Neural cell (in vitro differentiated cells): ENCODE results near the gene CNTNAP2. TPM values are rescaled to one million over a fixed set of nuclear protein-coding genes. Genes with fewer than 3 reads are reported as not detected.

Experiments used
- H2AFZ ChIP-seq: fragments of 200-600, 300-800 bp; sonication (generic), shearing (Covaris generic); 2 replicates; pipeline ENCODE4 v1.6.0; 2014; ENCODE audit warnings: low read depth, mild to moderate bottlenecking, antibody characterized with exemption, low read length, moderate library complexity
- H3F3A ChIP-seq: fragments of 200-600 bp; shearing (Covaris generic); 2 replicates; pipeline ENCODE4 v1.6.1; 2016; ENCODE audit warnings: mild to moderate bottlenecking, moderate library complexity, mixed read lengths, antibody characterized with exemption, low read length; ENCODE audit not compliant: insufficient read depth, poor library complexity, severe bottlenecking
- H3K27ac ChIP-seq: fragments of 200-600, 300-800 bp; sonication (generic), shearing (Covaris generic); 2 replicates; pipeline ENCODE4 v1.5.1; 2014; ENCODE audit warnings: mild to moderate bottlenecking, low read length, moderate library complexity
- H3K27me3 ChIP-seq: fragments of 300-800, 200-600 bp; sonication (generic), shearing (Covaris generic); 2 replicates; pipeline ENCODE4 v1.6.0; 2014; ENCODE audit warnings: mild to moderate bottlenecking, low read depth, low read length, moderate library complexity; ENCODE audit not compliant: insufficient read depth
- H3K36me3 ChIP-seq: fragments of 300-800, 200-600 bp; sonication (generic), shearing (Covaris generic); 2 replicates; pipeline ENCODE4 v1.5.1; 2014; ENCODE audit warnings: mild to moderate bottlenecking, antibody characterized with exemption, low read length, moderate library complexity; ENCODE audit not compliant: insufficient read depth
- H3K4me2 ChIP-seq: fragments of 300-800, 200-600 bp; sonication (generic), shearing (Covaris generic); 2 replicates; pipeline ENCODE4 v1.6.0; 2014; ENCODE audit warnings: mild to moderate bottlenecking, low read length
- H3K4me3 ChIP-seq: fragments of 300-800, 200-600 bp; sonication (generic), shearing (Covaris generic); 2 replicates; pipeline ENCODE4 v1.5.1; 2014; ENCODE audit warnings: mild to moderate bottlenecking, low read length, moderate library complexity
- H3K79me2 ChIP-seq: fragments of 200-600 bp; shearing (Covaris generic); replicated peaks from 2 replicates; pipeline ENCODE4 v1.6.0; 2014; ENCODE audit warnings: mild to moderate bottlenecking, low read length, moderate library complexity; ENCODE audit not compliant: insufficient read depth
- H3K9ac ChIP-seq: fragments of 300-800, 200-600 bp; sonication (generic), shearing (Covaris generic); 2 replicates; pipeline ENCODE4 v1.6.1; 2016; ENCODE audit warnings: mild to moderate bottlenecking, low read length, mixed read lengths
- H3K9me2 ChIP-seq: fragments of 200-600 bp; shearing (Covaris generic); 2 replicates; pipeline ENCODE4 v1.6.1; 2016; ENCODE audit warnings: mild to moderate bottlenecking, low read length, mixed read lengths; ENCODE audit not compliant: insufficient read depth
- H3K9me3 ChIP-seq: fragments of 200-600, 300-800 bp; sonication (generic), shearing (Covaris generic); 2 replicates; pipeline ENCODE4 v1.6.1; 2016; ENCODE audit warnings: mild to moderate bottlenecking, mixed run types, low read length, moderate library complexity, mixed read lengths
- H4K20me1 ChIP-seq: fragments of 200-600 bp; shearing (Covaris generic); 2 replicates; pipeline ENCODE4 v1.6.1; 2016; ENCODE audit warnings: mild to moderate bottlenecking, mixed run types; ENCODE audit not compliant: insufficient read depth
- EP300 ChIP-seq: fragments of 450-650 bp; conservative IDR thresholded peaks from 2 replicates; pipeline ENCODE4 v1.6.1; 2014; ENCODE audit warnings: antibody characterized with exemption, mild to moderate bottlenecking, moderate library complexity; ENCODE audit not compliant: poor library complexity, severe bottlenecking
- EZH2 ChIP-seq: fragments of 200-600, 300-800 bp; shearing (Covaris generic), sonication (generic); IDR thresholded peaks from 2 replicates; pipeline ENCODE4 v1.6.1; 2014; ENCODE audit warnings: antibody characterized with exemption, low read length, borderline replicate concordance, mild to moderate bottlenecking; ENCODE audit not compliant: insufficient read depth, poor library complexity, severe bottlenecking
- MXI1 ChIP-seq: fragments of 450-650 bp; conservative IDR thresholded peaks from 2 replicates; pipeline ENCODE4 v1.6.1; 2014; ENCODE audit warnings: antibody characterized with exemption, mild to moderate bottlenecking; ENCODE audit not compliant: poor library complexity, severe bottlenecking
- POLR2AphosphoS5 ChIP-seq: IDR thresholded peaks from 2 replicates; pipeline ENCODE4 v1.6.1; 2012
- RAD21 ChIP-seq: fragments of 450-650 bp; conservative IDR thresholded peaks from 2 replicates; pipeline ENCODE4 v1.6.1; 2014; ENCODE audit warnings: antibody characterized with exemption, mild to moderate bottlenecking, moderate library complexity
- SMC3 ChIP-seq: fragments of 450-650 bp; conservative IDR thresholded peaks from 2 replicates; pipeline ENCODE4 v1.6.1; 2014; ENCODE audit warnings: antibody characterized with exemption, mild to moderate bottlenecking, moderate library complexity; ENCODE audit not compliant: poor library complexity
- TAF1 ChIP-seq: IDR thresholded peaks from 2 replicates; pipeline ENCODE4 v1.6.1; 2012; ENCODE audit warnings: low read depth
- polyA plus RNA-seq: library from polyadenylated mRNA; depleted of rRNA; stranded (reverse); fragments of >200 nt; gene quantifications from 2 replicates; pipeline ENCODE4 v1.2.3, GENCODE V29; 2014
- TF ChIP-seq, protein P1 (sequence below): IDR thresholded peaks from 2 replicates; pipeline ENCODE4 v1.6.1; 2012; ENCODE audit warnings: borderline replicate concordance
- TF ChIP-seq, protein P2 (sequence below): fragments of 450-650 bp; IDR thresholded peaks from 2 replicates; pipeline ENCODE4 v1.5.1; 2014; ENCODE audit warnings: antibody characterized with exemption, mild to moderate bottlenecking, moderate library complexity; ENCODE audit not compliant: poor library complexity, severe bottlenecking

Gene CNTNAP2
- polyA plus RNA-seq, 1 donor from 2014 or later, result 276 TPM

DNA sequence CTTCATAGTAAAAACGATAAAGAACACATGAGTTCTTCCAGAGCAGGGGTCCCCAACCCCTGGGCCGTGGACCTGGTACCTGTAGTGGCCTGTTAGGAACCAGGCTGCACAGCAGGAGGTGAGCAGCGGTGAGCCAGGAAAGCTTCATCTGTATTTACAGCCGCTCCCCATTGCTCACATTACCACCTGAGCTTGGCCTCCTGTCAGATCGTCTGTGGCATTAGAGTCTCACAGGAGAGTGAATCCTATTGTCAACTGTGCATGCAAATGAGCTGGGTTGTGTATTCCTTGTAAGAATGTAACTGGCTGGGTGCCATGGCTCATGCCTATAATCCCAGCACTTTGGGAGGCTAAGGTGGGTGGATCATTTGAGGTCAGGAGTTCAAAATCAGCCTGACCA is 229.5 kb downstream of the CNTNAP2 start:
- no peak overlapping the region for H3K9ac ChIP-seq
- H3K36me3 ChIP-seq, result no peaks in the 10 kb centered on the region
- no peaks in the 10 kb centered on the region for H3K9me3 ChIP-seq
- H3K9me2 ChIP-seq, result no peaks in the 10 kb centered on the region
- H3K4me2 ChIP-seq, result no peak overlapping the region
- no peak overlapping the region for H3K4me3 ChIP-seq
- H3K27ac ChIP-seq, result no peak overlapping the region
- no peak overlapping the region for H2AFZ ChIP-seq
- TF ChIP-seq POLR2AphosphoS5 (no peak), SMC3 (no peak), RAD21 (no peak)
- TF ChIP-seq, protein P1, sequence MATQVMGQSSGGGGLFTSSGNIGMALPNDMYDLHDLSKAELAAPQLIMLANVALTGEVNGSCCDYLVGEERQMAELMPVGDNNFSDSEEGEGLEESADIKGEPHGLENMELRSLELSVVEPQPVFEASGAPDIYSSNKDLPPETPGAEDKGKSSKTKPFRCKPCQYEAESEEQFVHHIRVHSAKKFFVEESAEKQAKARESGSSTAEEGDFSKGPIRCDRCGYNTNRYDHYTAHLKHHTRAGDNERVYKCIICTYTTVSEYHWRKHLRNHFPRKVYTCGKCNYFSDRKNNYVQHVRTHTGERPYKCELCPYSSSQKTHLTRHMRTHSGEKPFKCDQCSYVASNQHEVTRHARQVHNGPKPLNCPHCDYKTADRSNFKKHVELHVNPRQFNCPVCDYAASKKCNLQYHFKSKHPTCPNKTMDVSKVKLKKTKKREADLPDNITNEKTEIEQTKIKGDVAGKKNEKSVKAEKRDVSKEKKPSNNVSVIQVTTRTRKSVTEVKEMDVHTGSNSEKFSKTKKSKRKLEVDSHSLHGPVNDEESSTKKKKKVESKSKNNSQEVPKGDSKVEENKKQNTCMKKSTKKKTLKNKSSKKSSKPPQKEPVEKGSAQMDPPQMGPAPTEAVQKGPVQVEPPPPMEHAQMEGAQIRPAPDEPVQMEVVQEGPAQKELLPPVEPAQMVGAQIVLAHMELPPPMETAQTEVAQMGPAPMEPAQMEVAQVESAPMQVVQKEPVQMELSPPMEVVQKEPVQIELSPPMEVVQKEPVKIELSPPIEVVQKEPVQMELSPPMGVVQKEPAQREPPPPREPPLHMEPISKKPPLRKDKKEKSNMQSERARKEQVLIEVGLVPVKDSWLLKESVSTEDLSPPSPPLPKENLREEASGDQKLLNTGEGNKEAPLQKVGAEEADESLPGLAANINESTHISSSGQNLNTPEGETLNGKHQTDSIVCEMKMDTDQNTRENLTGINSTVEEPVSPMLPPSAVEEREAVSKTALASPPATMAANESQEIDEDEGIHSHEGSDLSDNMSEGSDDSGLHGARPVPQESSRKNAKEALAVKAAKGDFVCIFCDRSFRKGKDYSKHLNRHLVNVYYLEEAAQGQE, result no peak
- TF ChIP-seq, protein P2, sequence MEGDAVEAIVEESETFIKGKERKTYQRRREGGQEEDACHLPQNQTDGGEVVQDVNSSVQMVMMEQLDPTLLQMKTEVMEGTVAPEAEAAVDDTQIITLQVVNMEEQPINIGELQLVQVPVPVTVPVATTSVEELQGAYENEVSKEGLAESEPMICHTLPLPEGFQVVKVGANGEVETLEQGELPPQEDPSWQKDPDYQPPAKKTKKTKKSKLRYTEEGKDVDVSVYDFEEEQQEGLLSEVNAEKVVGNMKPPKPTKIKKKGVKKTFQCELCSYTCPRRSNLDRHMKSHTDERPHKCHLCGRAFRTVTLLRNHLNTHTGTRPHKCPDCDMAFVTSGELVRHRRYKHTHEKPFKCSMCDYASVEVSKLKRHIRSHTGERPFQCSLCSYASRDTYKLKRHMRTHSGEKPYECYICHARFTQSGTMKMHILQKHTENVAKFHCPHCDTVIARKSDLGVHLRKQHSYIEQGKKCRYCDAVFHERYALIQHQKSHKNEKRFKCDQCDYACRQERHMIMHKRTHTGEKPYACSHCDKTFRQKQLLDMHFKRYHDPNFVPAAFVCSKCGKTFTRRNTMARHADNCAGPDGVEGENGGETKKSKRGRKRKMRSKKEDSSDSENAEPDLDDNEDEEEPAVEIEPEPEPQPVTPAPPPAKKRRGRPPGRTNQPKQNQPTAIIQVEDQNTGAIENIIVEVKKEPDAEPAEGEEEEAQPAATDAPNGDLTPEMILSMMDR, result no peak
- no peaks in the 10 kb centered on the region for H4K20me1 ChIP-seq
- H3K27me3 ChIP-seq, result no peaks in the 10 kb centered on the region
- no peaks in the 10 kb centered on the region for H3K79me2 ChIP-seq
- no peaks in the 10 kb centered on the region for H3F3A ChIP-seq

DNA sequence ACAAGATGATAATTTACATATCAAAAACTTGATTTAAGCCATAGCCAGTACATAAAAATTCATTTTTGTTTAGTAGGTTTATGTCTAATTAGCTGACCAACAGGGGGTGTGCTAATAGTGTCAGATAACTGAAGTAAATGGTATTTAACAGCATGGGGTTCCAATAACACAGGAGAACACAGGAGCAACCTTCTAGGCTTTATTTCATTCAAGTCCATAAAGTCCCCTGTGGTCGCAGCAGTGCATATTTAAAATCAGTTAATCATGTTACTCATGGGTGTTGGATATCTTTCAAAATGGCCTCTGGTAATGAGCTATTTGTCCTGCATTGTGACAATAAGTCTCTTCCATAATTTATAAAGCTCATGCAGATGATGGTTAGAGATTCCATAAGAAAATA is 238.6 kb downstream of the CNTNAP2 start:
- H3K9me2 ChIP-seq, result no peaks in the 10 kb centered on the region
- H2AFZ ChIP-seq, result no peak overlapping the region
- H3K79me2 ChIP-seq, result no peaks in the 10 kb centered on the region
- H3K27ac ChIP-seq, result no peak overlapping the region
- no peak overlapping the region for H3K9ac ChIP-seq
- H3K4me2 ChIP-seq, result no peak overlapping the region
- H4K20me1 ChIP-seq, result no peaks in the 10 kb centered on the region
- no peak overlapping the region for H3K4me3 ChIP-seq
- no peaks in the 10 kb centered on the region for H3K9me3 ChIP-seq
- TF ChIP-seq, protein P1, result no peak
- TF ChIP-seq MXI1, result no peak
- TF ChIP-seq EZH2, result no peak
- no peak for TF ChIP-seq TAF1
- TF ChIP-seq POLR2AphosphoS5, result no peak
- no peak for TF ChIP-seq EP300
- TF ChIP-seq, protein P2, result no peak
- no peak for TF ChIP-seq RAD21
- no peak for TF ChIP-seq SMC3
- H3K27me3 ChIP-seq, result no peaks in the 10 kb centered on the region
- no peaks in the 10 kb centered on the region for H3K36me3 ChIP-seq
- H3F3A ChIP-seq, result no peaks in the 10 kb centered on the region
